ENCODE measurements around the gene ZMAT5. TPM values are rescaled to one million over a fixed set of nuclear protein-coding genes. Genes with fewer than 3 reads are reported as not detected.

ZMAT5 gene
- total RNA-seq, 4 donors from 2014 or later: 13.3 to 33.8 (median 23.1) TPM

GRCh38 chr22:29740216-29740615 lies 26.6 kb downstream of the ZMAT5 start:
- intact Hi-C loops (cut with DNase I): no loop called here
- DNase-seq (ENCODE audit: extremely low spot score): no peak
- no peak overlapping the region for H3K4me3 ChIP-seq
- no peak overlapping the region for H3K27ac ChIP-seq (replicated peaks in 1 of 4)
- 87% methylated on average over 3 of the region's 5 CpGs for WGBS
- no peaks in the 10 kb centered on the region for H3K27me3 ChIP-seq
- H3K9me3 ChIP-seq: no peaks in the 10 kb centered on the region
- H3K4me1 ChIP-seq: no peaks in the 10 kb centered on the region
- H3K36me3 ChIP-seq: peaks cover 21 to 88% (median 75%) of the 10 kb centered on the region in 4 donors
- TF ChIP-seq POLR2AphosphoS5 (IDR thresholded peaks at IDR 0.05): no peak
- no peak for TF ChIP-seq POLR2A (IDR thresholded peaks at IDR 0.05; ENCODE audit: low read depth)
- no peak for TF ChIP-seq CTCF (IDR thresholded peaks at IDR 0.05)
- TF ChIP-seq EP300 (IDR thresholded peaks at IDR 0.05): no peak

- Histone ChIP-seq H3K4me1 (no peaks in the 10 kb centered on the region), H3K36me3 (peaks cover 17 to 88% (median 73%) of the 10 kb centered on the region in 4 donors), H3K27ac (replicated peaks in 1 of 4) (no peak overlapping the region), H3K9me3 (no peaks in the 10 kb centered on the region), H3K27me3 (no peaks in the 10 kb centered on the region), H3K4me3 (no peak overlapping the region)
- TF ChIP-seq EP300 (IDR thresholded peaks at IDR 0.05): no peak
- no peak for TF ChIP-seq CTCF (IDR thresholded peaks at IDR 0.05)
- TF ChIP-seq POLR2AphosphoS5 (IDR thresholded peaks at IDR 0.05): no peak
- no peak for TF ChIP-seq POLR2A (IDR thresholded peaks at IDR 0.05; ENCODE audit: low read depth)
- DNase-seq (ENCODE audit: extremely low spot score): no peak
- intact Hi-C loops (cut with DNase I): no loop called here
- WGBS: 86% methylated on average over 9 of the region's 17 CpGs
Measured at GRCh38 chr22:29739346-29739875, 27.4 kb downstream of the ZMAT5 start.

GRCh38 chr22:29738118-29738815 lies 28.5 kb downstream of the ZMAT5 start:
- intact Hi-C loops (cut with DNase I): no loop called here
- WGBS: 91% methylated on average over 11 of the region's 15 CpGs
- TF ChIP-seq POLR2AphosphoS5 (IDR thresholded peaks at IDR 0.05): no peak
- TF ChIP-seq POLR2A (IDR thresholded peaks at IDR 0.05; ENCODE audit: low read depth): no peak
- no peak for TF ChIP-seq CTCF (IDR thresholded peaks at IDR 0.05)
- no peak for TF ChIP-seq EP300 (IDR thresholded peaks at IDR 0.05)
- H3K4me3 ChIP-seq: no peak overlapping the region
- DNase-seq (ENCODE audit: extremely low spot score): no peak
- H3K27me3 ChIP-seq: no peaks in the 10 kb centered on the region
- no peaks in the 10 kb centered on the region for H3K9me3 ChIP-seq
- H3K27ac ChIP-seq (replicated peaks in 1 of 4): no peak overlapping the region
- no peaks in the 10 kb centered on the region for H3K4me1 ChIP-seq
- peaks cover 17 to 93% (median 69%) of the 10 kb centered on the region in 4 donors for H3K36me3 ChIP-seq

GRCh38 chr22:29737251-29738117 lies 29.3 kb downstream of the ZMAT5 start:
- Histone ChIP-seq H3K27me3 (no peaks in the 10 kb centered on the region), H3K27ac (replicated peaks in 1 of 4) (no peak overlapping the region), H3K36me3 (peaks cover 17 to 92% (median 68%) of the 10 kb centered on the region in 4 donors), H3K4me1 (no peaks in the 10 kb centered on the region), H3K9me3 (no peaks in the 10 kb centered on the region), H3K4me3 (no peak overlapping the region)
- DNase-seq (ENCODE audit: extremely low spot score): no peak
- intact Hi-C loops (cut with DNase I): no loop called here
- TF ChIP-seq CTCF (IDR thresholded peaks at IDR 0.05) (no peak), POLR2A (IDR thresholded peaks at IDR 0.05; ENCODE audit: low read depth) (no peak), EP300 (IDR thresholded peaks at IDR 0.05) (no peak), POLR2AphosphoS5 (IDR thresholded peaks at IDR 0.05) (no peak)
- WGBS: 95% methylated on average over 17 of the region's 22 CpGs

All from esophagus muscularis mucosa (tissue), 4 donors.